Caco-2 (cell line): ENCODE results near the gene FOXO1. TPM values are rescaled to one million over a fixed set of nuclear protein-coding genes. Genes with fewer than 3 reads are reported as not detected.

Experiments used
- BruUV-seq: library from RNA; stranded (reverse); fragments of 400-500 nt; replicated peaks from 2 replicates; lab custom pipeline; 2021; lab: Mats Ljungman, UMichigan
- CTCF ChIA-PET: fragments of 300-600 bp; sonication (Branson Sonifier 250); formaldehyde crosslinking; loops from one replicate; lab custom pipeline; 2022; ENCODE audit warnings: antibody characterized with exemption; lab: Charles Lee
- POLR2A ChIA-PET: fragments of 300-600 bp; sonication (Branson Sonifier 250); formaldehyde crosslinking; loops from one replicate; lab custom pipeline; 2022; ENCODE audit warnings: antibody characterized with exemption; lab: Charles Lee
- DNase-seq, 2 experiments: peaks; one replicate each; pipeline versions ENCODE4 v3.0.0 to v3.0.0-alpha.2; 2020 to 2022
- H3K27me3 ChIP-seq: replicated peaks from 2 replicates; pipeline ENCODE4 v1.6.0; 2011; ENCODE audit warnings: low read length; ENCODE audit not compliant: control insufficient read depth, insufficient read depth
- H3K36me3 ChIP-seq: 2 replicates; pipeline ENCODE4 v1.5.1; 2011; ENCODE audit warnings: low read length; ENCODE audit not compliant: control insufficient read depth, insufficient read depth
- H3K4me1 ChIP-seq: fragments of 250-450 bp; sonication (Bioruptor Pico); 2 replicates; pipeline ENCODE4 v1.5.1; 2020; ENCODE audit warnings: mild to moderate bottlenecking
- H3K4me3 ChIP-seq: 2 replicates; pipeline ENCODE4 v1.5.1; 2011; ENCODE audit warnings: low read depth, mild to moderate bottlenecking, control low read depth, low read length
- H3K9me3 ChIP-seq: fragments of 250-450 bp; sonication (Bioruptor Pico); 2 replicates; pipeline ENCODE4 v1.5.1; 2020; ENCODE audit warnings: mild to moderate bottlenecking, moderate library complexity
- H3K27ac Mint-ChIP-seq: one replicate; pipeline ENCODE4 v1.8.0; 2022; ENCODE audit warnings: mixed read lengths; ENCODE audit not compliant: unreplicated experiment
- H3K27me3 Mint-ChIP-seq: one replicate; pipeline ENCODE4 v1.8.0; 2022; ENCODE audit warnings: mixed read lengths; ENCODE audit not compliant: insufficient read depth, unreplicated experiment
- H3K36me3 Mint-ChIP-seq: one replicate; pipeline ENCODE4 v1.8.0; 2022; ENCODE audit warnings: mild to moderate bottlenecking, mixed read lengths; ENCODE audit not compliant: insufficient read depth, unreplicated experiment
- H3K4me1 Mint-ChIP-seq: one replicate; pipeline ENCODE4 v1.8.0; 2022; ENCODE audit warnings: low read depth, mixed read lengths; ENCODE audit not compliant: unreplicated experiment
- H3K4me3 Mint-ChIP-seq: one replicate; pipeline ENCODE4 v1.8.0; 2022; ENCODE audit warnings: mild to moderate bottlenecking, moderate library complexity, mixed read lengths; ENCODE audit not compliant: unreplicated experiment
- H3K9me3 Mint-ChIP-seq: one replicate; pipeline ENCODE4 v1.8.0; 2022; ENCODE audit warnings: mixed read lengths; ENCODE audit not compliant: unreplicated experiment
- CTCF ChIP-seq, 2 experiments: fragments of 200-600 bp in 1 of 2; IDR thresholded peaks; 1 replicate in 1 of 2; 2 replicates in 1 of 2; pipeline versions ENCODE4 v1.5.1 to v1.8.0; 2011 to 2022; ENCODE audit warnings: antibody characterized with exemption in 1 of 2, control low read depth in 1 of 2, inconsistent platforms in 1 of 2, low read depth in 1 of 2, low read length in 1 of 2, mild to moderate bottlenecking in 1 of 2, moderate library complexity in 1 of 2; ENCODE audit not compliant: insufficient read depth in 1 of 2, severe bottlenecking in 1 of 2, unreplicated experiment in 1 of 2
- intact Hi-C: fragments of 100-400 bp; cut with micrococcal nuclease; formaldehyde crosslinking; loops from one replicate; pipeline ENCODE4 v1.10.0; 2022; ENCODE audit not compliant: unreplicated experiment
- total RNA-seq: library from RNA; stranded (reverse); gene quantifications from 2 replicates; pipeline ENCODE4 v1.2.3, GENCODE V29; 2022

Gene FOXO1
- total RNA-seq, 1 experiment from 2014 or later: 10.4 TPM

DNA sequence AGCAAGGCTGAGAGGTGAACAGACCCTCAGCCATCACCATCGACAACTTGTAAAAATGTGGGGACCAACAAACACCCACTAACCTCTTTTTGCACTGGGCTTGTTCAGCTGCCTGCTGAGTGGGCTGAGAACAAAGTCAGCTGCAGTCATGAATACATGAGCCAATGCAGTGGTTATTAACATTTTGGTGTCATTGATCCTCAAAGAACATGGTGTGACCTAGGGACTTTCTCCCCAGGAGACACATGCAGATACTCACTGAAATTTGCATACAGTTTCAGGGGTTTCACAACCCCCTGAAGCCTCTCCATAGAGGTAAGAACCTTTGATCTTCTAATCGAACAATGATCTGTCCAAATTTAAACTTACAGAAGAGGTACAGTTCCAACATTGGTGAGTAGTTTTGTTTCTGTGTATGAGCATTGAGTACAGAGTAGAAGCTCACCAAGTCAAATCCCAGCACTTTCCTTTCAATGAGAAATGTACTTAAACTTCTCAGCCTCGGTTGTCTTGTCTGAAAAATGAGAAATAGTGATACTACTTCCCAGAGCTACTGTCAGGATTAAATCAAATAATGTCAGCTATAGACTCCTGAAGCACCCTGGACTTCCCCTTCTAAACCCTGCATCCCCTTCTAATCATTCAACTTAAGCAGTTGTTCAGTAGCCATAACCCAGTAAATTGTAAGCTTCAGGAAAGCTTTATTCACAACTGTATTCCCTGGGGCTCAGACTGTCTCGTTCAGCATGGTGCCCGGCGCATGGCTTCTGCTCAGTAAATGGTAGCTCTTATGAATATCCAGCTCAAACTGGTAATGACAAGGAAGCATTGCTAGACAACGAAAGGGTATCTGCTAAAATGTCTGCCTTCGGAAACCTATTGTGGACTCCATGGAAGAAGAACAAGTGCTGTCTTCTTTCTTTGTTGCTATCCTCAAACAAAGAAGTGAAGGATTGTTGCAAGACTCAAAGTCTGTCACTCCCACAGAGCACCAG, 148.7 kb downstream of the FOXO1 start:
- Histone ChIP-seq H3K36me3 (no peaks in the 10 kb centered on the region), H3K27me3 (no peaks in the 10 kb centered on the region), H3K4me1 (no peaks in the 10 kb centered on the region), H3K4me3 (no peak overlapping the region), H3K9me3 (no peaks in the 10 kb centered on the region)
- H3K4me1 Mint-ChIP-seq: no peaks in the 10 kb centered on the region
- no peaks in the 10 kb centered on the region for H3K36me3 Mint-ChIP-seq
- no peak for DNase-seq
- no peak overlapping the region for H3K27ac Mint-ChIP-seq
- ChIA-PET CTCF (no interaction called here), POLR2A (no interaction called here)
- no peak overlapping the region for H3K4me3 Mint-ChIP-seq
- intact Hi-C loops: no loop called here
- BruUV-seq: no TSS peak
- no peaks in the 10 kb centered on the region for H3K27me3 Mint-ChIP-seq
- TF ChIP-seq CTCF (IDR thresholded peaks at IDR 0.05; ENCODE audit: insufficient read depth in 1 of 2, low read depth in 1 of 2, low read length in 1 of 2, severe bottlenecking in 1 of 2, unreplicated experiment in 1 of 2): no peak
- H3K9me3 Mint-ChIP-seq: no peaks in the 10 kb centered on the region

DNA sequence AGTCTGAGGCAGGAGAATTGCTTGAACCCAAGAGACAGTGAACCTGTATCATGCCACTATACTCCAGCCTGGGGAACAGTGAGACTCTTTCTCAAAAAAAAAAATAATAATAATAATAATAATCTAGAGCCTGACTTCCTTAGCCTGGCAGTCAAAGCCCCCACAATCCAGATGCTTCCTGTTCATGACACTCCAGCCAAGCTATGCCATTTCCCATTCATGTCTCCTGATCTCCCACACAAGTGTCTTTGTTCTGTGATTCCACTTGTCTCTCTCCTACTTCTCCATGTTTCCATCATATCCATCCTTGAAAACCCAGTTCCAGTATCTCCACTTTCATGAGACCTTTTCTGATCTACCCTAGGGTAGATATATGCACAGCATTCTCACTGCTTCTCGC, 150.7 kb downstream of the FOXO1 start:
- no peak for DNase-seq
- H3K4me1 Mint-ChIP-seq: no peaks in the 10 kb centered on the region
- no TSS peak for BruUV-seq
- intact Hi-C loops: no loop called here
- TF ChIP-seq CTCF (IDR thresholded peaks at IDR 0.05; ENCODE audit: insufficient read depth in 1 of 2, low read depth in 1 of 2, low read length in 1 of 2, severe bottlenecking in 1 of 2, unreplicated experiment in 1 of 2): no peak
- Histone ChIP-seq H3K36me3 (no peaks in the 10 kb centered on the region), H3K4me3 (no peak overlapping the region), H3K4me1 (no peaks in the 10 kb centered on the region), H3K9me3 (no peaks in the 10 kb centered on the region), H3K27me3 (no peaks in the 10 kb centered on the region)
- H3K9me3 Mint-ChIP-seq: no peaks in the 10 kb centered on the region
- CTCF ChIA-PET: no interaction called here
- H3K4me3 Mint-ChIP-seq: no peak overlapping the region
- no peaks in the 10 kb centered on the region for H3K27me3 Mint-ChIP-seq
- no peak overlapping the region for H3K27ac Mint-ChIP-seq
- no peaks in the 10 kb centered on the region for H3K36me3 Mint-ChIP-seq
- POLR2A ChIA-PET: no interaction called here

GRCh38 chr13:40514802-40515201, 151.6 kb downstream of the FOXO1 start:
- Mint-ChIP-seq H3K4me3 (no peak overlapping the region), H3K27me3 (no peaks in the 10 kb centered on the region), H3K27ac (no peak overlapping the region), H3K4me1 (no peaks in the 10 kb centered on the region), H3K36me3 (no peaks in the 10 kb centered on the region), H3K9me3 (no peaks in the 10 kb centered on the region)
- TF ChIP-seq CTCF (IDR thresholded peaks at IDR 0.05; ENCODE audit: insufficient read depth in 1 of 2, low read depth in 1 of 2, low read length in 1 of 2, severe bottlenecking in 1 of 2, unreplicated experiment in 1 of 2): no peak
- no TSS peak for BruUV-seq
- ChIA-PET POLR2A (no interaction called here), CTCF (no interaction called here)
- Histone ChIP-seq H3K4me1 (no peaks in the 10 kb centered on the region), H3K4me3 (no peak overlapping the region), H3K36me3 (no peaks in the 10 kb centered on the region), H3K9me3 (no peaks in the 10 kb centered on the region), H3K27me3 (no peaks in the 10 kb centered on the region)
- intact Hi-C loops: no loop called here
- DNase-seq: no peak
